Tibial artery (tissue), 4 donors: Measurements from ENCODE around the gene ST3GAL4.

Source experiments
- DNase-seq, 2 donors: peaks; one replicate each; pipeline ENCODE4 v3.0.0-alpha.2; 2019
- H3K27ac ChIP-seq, 2 donors: fragments of 200-600 bp; sonication (generic) in 1 of 2; 1 replicate in 1 of 2; 2 replicates in 1 of 2; pipeline ENCODE4 v1.5.1; 2018 to 2019; ENCODE audit warnings: mild to moderate bottlenecking in 1 of 2
- H3K27me3 ChIP-seq, 2 donors: fragments of 200-600 bp; sonication (generic) in 1 of 2; one replicate each; pipeline versions ENCODE4 v1.5.1 to v1.6.0; 2016 to 2019
- H3K36me3 ChIP-seq, 3 donors: fragments of 200-600 bp; sonication (generic) in 2 of 3; one replicate each; pipeline ENCODE4 v1.5.1; 2016 to 2019; ENCODE audit warnings: mild to moderate bottlenecking in 2 of 3
- H3K4me1 ChIP-seq, 4 donors: fragments of 200-600 bp; sonication (generic) in 2 of 4; 1 replicate in 3 of 4; 2 replicates in 1 of 4; pipeline ENCODE4 v1.5.1; 2016 to 2019
- H3K4me3 ChIP-seq, 2 donors: fragments of 200-600 bp; sonication (generic) in 1 of 2; 1 replicate in 1 of 2; 2 replicates in 1 of 2; pipeline ENCODE4 v1.5.1; 2018 to 2019; ENCODE audit warnings: mild to moderate bottlenecking in 2 of 2
- H3K9me3 ChIP-seq, 3 donors: fragments of 200-600 bp; sonication (generic) in 1 of 3; one replicate each; pipeline ENCODE4 v1.5.1; 2016 to 2019
- CTCF ChIP-seq, 2 experiments: fragments of 200-600 bp in 1 of 2; fragments of 450-650 bp in 1 of 2; IDR thresholded peaks; one replicate each; pipeline ENCODE4 v1.5.1; 2017 to 2019; ENCODE audit warnings: antibody characterized with exemption in 2 of 2, mild to moderate bottlenecking in 1 of 2, moderate library complexity in 1 of 2
- intact Hi-C: fragments of 100-400 bp; cut with DNase I; formaldehyde crosslinking; loops from one replicate; pipeline ENCODE4 v1.15.0; 2023; ENCODE audit warnings: low total_unique reads

ST3GAL4 gene

GRCh38 chr11:126348806-126349582 is 6.5 kb upstream of the ST3GAL4 start:
- no peak overlapping the region for H3K4me3 ChIP-seq
- no peaks in the 10 kb centered on the region for H3K27me3 ChIP-seq
- no peak for TF ChIP-seq CTCF (IDR thresholded peaks at IDR 0.05)
- peaks cover 0 to 81% (median 54%) of the 10 kb centered on the region in 4 donors for H3K4me1 ChIP-seq
- peak overlapping the region; percentile 57 to 68 for H3K27ac ChIP-seq
- peaks cover 0 to 15% (median 2%) of the 10 kb centered on the region in 3 donors for H3K36me3 ChIP-seq
- no peak for DNase-seq
- H3K9me3 ChIP-seq = no peaks in the 10 kb centered on the region
- intact Hi-C loops = no loop called here

- Histone ChIP-seq H3K4me1 (peaks cover 0 to 92% (median 64%) of the 10 kb centered on the region in 4 donors), H3K4me3 (no peak overlapping the region), H3K36me3 (no peaks in the 10 kb centered on the region), H3K27ac (peak overlapping the region; percentile 67 to 68), H3K9me3 (no peaks in the 10 kb centered on the region), H3K27me3 (no peaks in the 10 kb centered on the region)
- no peak for DNase-seq
- no peak for TF ChIP-seq CTCF (IDR thresholded peaks at IDR 0.05)
- intact Hi-C loops = no loop called here
Observed at GRCh38 chr11:126350836-126351235, 4.7 kb upstream of the ST3GAL4 start.

- H3K4me1 ChIP-seq = peaks cover 0 to 92% (median 68%) of the 10 kb centered on the region in 4 donors
- H3K9me3 ChIP-seq = no peaks in the 10 kb centered on the region
- H3K27me3 ChIP-seq = no peaks in the 10 kb centered on the region
- no peak for TF ChIP-seq CTCF (IDR thresholded peaks at IDR 0.05)
- H3K27ac ChIP-seq = peak overlapping the region; percentile 67 to 68
- no peak for DNase-seq
- no peaks in the 10 kb centered on the region for H3K36me3 ChIP-seq
- intact Hi-C loops = no loop called here
- no peak overlapping the region for H3K4me3 ChIP-seq
Observed at GRCh38 chr11:126352163-126352562, 3.3 kb upstream of the ST3GAL4 start.

GRCh38 chr11:126352934-126353801 is 2.3 kb upstream of the ST3GAL4 start:
- intact Hi-C loops = no loop called here
- Histone ChIP-seq H3K36me3 (no peaks in the 10 kb centered on the region), H3K4me3 (no peak overlapping the region), H3K27me3 (no peaks in the 10 kb centered on the region), H3K4me1 (peaks cover 0 to 92% (median 69%) of the 10 kb centered on the region in 4 donors), H3K27ac (peak overlapping the region; percentile 67 to 68), H3K9me3 (no peaks in the 10 kb centered on the region)
- TF ChIP-seq CTCF (IDR thresholded peaks at IDR 0.05) = no peak
- DNase-seq = no peak

- intact Hi-C loops = loop anchor here (2.0 to 5.0 kb wide), 2 partner anchors 56 to 58 kb away; no protein-coding TSS in a partner anchor
- no peak for DNase-seq
- peak overlapping the region; percentile 85 for H3K27ac ChIP-seq
- no peaks in the 10 kb centered on the region for H3K27me3 ChIP-seq
- H3K4me1 ChIP-seq = peaks cover 0 to 90% (median 69%) of the 10 kb centered on the region in 4 donors
- no peaks in the 10 kb centered on the region for H3K36me3 ChIP-seq
- no peaks in the 10 kb centered on the region for H3K9me3 ChIP-seq
- H3K4me3 ChIP-seq = peak overlapping the region; percentile 58 to 72
- TF ChIP-seq CTCF (IDR thresholded peaks at IDR 0.05) = no peak
Observed at GRCh38 chr11:126354631-126355323, 709 bp upstream of the ST3GAL4 start.
